Myocyte (in vitro differentiated cells): Measurements from ENCODE around the gene CD48. TPM values are rescaled to one million over a fixed set of nuclear protein-coding genes. Genes with fewer than 3 reads are reported as not detected.
A peak's percentile ranks its signal among the peaks of the same experiment; 100 is the strongest.

Experiments used
- DNase-seq: peaks from one replicate; pipeline ENCODE4 v3.0.0-alpha.2; 2012; ENCODE audit warnings: low read depth
- total RNA-seq: library from RNA; depleted of rRNA; stranded (reverse); fragments of >200 nt; gene quantifications from 2 replicates; pipeline ENCODE4 v1.2.3, GENCODE V29; 2014

Gene CD48
- total RNA-seq, 1 donor from 2014 or later, result not detected

DNA sequence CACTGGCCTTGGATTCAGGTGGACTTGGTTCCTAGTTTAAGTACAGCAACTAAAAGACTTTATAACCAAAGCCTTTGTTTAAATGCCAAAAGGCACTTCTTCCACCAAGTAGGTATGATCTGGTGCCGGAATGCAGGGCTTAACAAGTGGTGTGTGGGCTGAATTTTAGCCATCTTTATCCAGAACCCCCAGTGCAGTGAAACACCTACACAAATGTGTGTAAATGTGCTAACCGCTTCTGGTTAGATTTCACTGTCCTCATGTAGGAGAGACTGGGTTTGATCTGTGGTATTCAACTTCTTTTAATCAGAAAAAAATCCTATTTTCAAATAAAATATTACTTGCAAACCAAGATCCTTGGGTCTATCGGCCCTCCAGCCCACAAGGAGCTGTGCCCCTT is 75.1 kb downstream of the CD48 start:
- DNase-seq, result no peak

GRCh38 chr1:160636076-160636475 is 75.5 kb downstream of the CD48 start:
- no peak for DNase-seq

- DNase-seq, result no peak
These were observed 76.8 kb downstream of the CD48 start for GRCh38 chr1:160634543-160635491.

DNA sequence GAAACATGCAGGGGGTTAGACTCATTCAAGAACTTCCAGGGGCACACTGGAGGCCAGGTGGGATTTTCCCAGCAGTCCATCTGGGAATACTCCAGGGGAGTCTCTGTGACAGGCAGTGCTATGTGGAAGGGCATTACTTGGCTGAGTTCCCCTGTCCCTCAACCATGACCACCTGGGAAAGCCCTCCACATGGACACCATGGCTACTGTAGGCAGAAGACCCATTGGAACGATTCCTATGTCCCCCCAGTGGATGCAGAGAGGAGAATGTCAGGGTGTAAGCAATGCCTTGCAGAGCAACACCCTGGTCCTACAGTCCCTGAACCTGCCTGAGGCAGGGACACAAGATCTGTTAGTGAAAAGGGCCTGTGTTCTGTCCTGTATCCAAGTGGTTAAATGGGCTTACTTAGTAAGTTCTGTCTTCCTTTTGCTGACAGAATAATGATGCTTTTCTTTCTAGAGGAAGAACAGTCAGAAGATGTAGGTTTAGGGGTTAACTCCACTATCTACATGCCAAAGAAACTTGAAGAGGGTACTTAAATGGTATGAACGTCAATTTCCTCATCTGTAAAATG is 78.2 kb downstream of the CD48 start:
- DNase-seq, result no peak

DNA sequence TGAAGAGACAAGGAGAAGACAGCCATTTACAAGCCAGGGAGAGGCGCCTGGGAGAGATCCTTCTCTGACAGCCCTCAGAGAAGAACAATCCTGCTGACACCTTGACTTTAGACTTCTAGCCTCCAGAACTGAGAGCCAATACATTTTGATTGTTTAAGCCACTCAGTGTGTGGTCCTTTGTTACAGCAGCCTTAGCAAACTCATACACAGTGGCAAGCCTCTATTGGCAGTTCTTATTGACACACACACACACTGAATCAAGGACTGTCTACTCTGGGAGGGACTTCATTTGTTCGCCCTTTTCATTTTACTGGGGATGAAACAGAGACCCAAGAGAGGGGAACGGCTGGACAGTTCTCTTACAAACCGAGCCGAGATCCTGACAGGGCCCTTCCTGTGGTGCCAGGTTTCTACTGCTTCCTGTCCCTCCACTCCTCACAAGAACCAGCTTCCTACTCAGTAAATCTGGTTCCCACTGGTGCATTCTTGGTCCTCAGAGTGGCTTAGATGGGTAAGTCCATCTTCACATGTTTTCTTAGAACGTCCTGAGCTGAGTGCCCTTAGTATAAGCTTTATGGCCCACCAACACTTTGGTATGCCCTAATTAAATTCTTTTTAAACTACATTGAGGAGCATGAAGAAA is 79.5 kb downstream of the CD48 start:
- DNase-seq, result no peak

- no peak for DNase-seq
These were observed 80.8 kb downstream of the CD48 start for GRCh38 chr1:160630523-160631451.

GRCh38 chr1:160629286-160630210 is 82.1 kb downstream of the CD48 start:
- peak; percentile 7 for DNase-seq

GRCh38 chr1:160628799-160629263 is 82.8 kb downstream of the CD48 start:
- no peak for DNase-seq

Other genes with a start within 250 kb of the CD48 start
- gene SLAMF6, start 188.6 kb downstream of the CD48 start, total RNA-seq, result not detected in 2 replicates
- gene CD84, start 132.3 kb downstream of the CD48 start, total RNA-seq, result not detected in 2 replicates
- not detected in 2 replicates for gene SLAMF1, start 64.8 kb downstream of the CD48 start, total RNA-seq
- not detected in 2 replicates for gene SLAMF7, start 27.4 kb upstream of the CD48 start, total RNA-seq
- not detected in 2 replicates for gene LY9, start 84.4 kb upstream of the CD48 start, total RNA-seq
- gene CD244, start 151.1 kb upstream of the CD48 start, total RNA-seq, result not detected in 2 replicates
- gene ITLN1, start 173.4 kb upstream of the CD48 start, total RNA-seq, result not detected in 2 replicates
- not detected in 2 replicates for gene ITLN2, start 243.0 kb upstream of the CD48 start, total RNA-seq